Suprapubic skin (tissue), 4 donors: ENCODE results near the gene RARB. TPM values are rescaled to one million over a fixed set of nuclear protein-coding genes. Genes with fewer than 3 reads are reported as not detected.

Experiments used
- DNase-seq, 2 donors: peaks; one replicate each; pipeline ENCODE4 v3.0.0-alpha.2; 2019; ENCODE audit warnings: low spot score in 2 of 2
- H3K27ac ChIP-seq: fragments of 200-600 bp; sonication (generic); one replicate; pipeline ENCODE4 v1.5.1; 2019
- H3K27me3 ChIP-seq: fragments of 200-600 bp; sonication (generic); one replicate; pipeline ENCODE4 v1.5.1; 2019
- H3K36me3 ChIP-seq: fragments of 200-600 bp; sonication (generic); one replicate; pipeline ENCODE4 v1.5.1; 2019
- H3K4me1 ChIP-seq: fragments of 200-600 bp; sonication (generic); one replicate; pipeline ENCODE4 v1.5.1; 2019
- H3K4me3 ChIP-seq: fragments of 200-600 bp; sonication (generic); one replicate; pipeline ENCODE4 v1.5.1; 2019; ENCODE audit warnings: mild to moderate bottlenecking
- H3K9me3 ChIP-seq: fragments of 200-600 bp; sonication (generic); one replicate; pipeline ENCODE4 v1.5.1; 2019
- CTCF ChIP-seq, 2 donors: fragments of 200-600 bp in 1 of 2; fragments of 450-650 bp in 1 of 2; sonication (generic) in 1 of 2; IDR thresholded peaks; one replicate each; pipeline ENCODE4 v1.5.1; 2016 to 2019; ENCODE audit warnings: antibody characterized with exemption in 2 of 2, mild to moderate bottlenecking in 1 of 2, moderate library complexity in 1 of 2
- EP300 ChIP-seq: sonication (generic); formaldehyde crosslinking; IDR thresholded peaks from one replicate; pipeline ENCODE4 v1.6.1; 2017; ENCODE audit warnings: antibody characterized with exemption
- POLR2A ChIP-seq, 2 donors: fragments of 450-650 bp; IDR thresholded peaks; one replicate each; pipeline ENCODE4 v1.6.1; 2017; ENCODE audit warnings: antibody characterized with exemption in 2 of 2, mild to moderate bottlenecking in 2 of 2, moderate library complexity in 2 of 2
- POLR2AphosphoS5 ChIP-seq, 3 donors: sonication (generic); formaldehyde crosslinking; IDR thresholded peaks; one replicate each; pipeline ENCODE4 v1.6.1; 2017; ENCODE audit warnings: antibody characterized with exemption in 3 of 3
- WGBS: methylation state at CpG from one replicate; pipeline ENCODE4 v1.1.5; 2018; 5-methylcytosine and 5-hydroxymethylcytosine counted together
- total RNA-seq, 4 donors: library from RNA; depleted of rRNA; stranded (reverse); fragments of >200 nt; gene quantifications; one replicate each; pipeline ENCODE4 v1.1.0, GENCODE V29; 2016

RARB gene
- total RNA-seq, 4 donors from 2014 or later = 1.3 to 3.9 (median 1.5) TPM

- TF ChIP-seq CTCF (IDR thresholded peaks at IDR 0.05) = no peak
- no peak for TF ChIP-seq EP300
- TF ChIP-seq POLR2AphosphoS5 (IDR thresholded peaks at IDR 0.05) = no peak
- no peak for TF ChIP-seq POLR2A (IDR thresholded peaks at IDR 0.05)
- DNase-seq = no peak
These were observed 154.2 kb downstream of the RARB start for GRCh38 chr3:25582242-25582641.

GRCh38 chr3:25583343-25583742 lies 155.3 kb downstream of the RARB start:
- TF ChIP-seq POLR2AphosphoS5 (IDR thresholded peaks at IDR 0.05) (no peak), POLR2A (IDR thresholded peaks at IDR 0.05) (no peak), CTCF (IDR thresholded peaks at IDR 0.05) (no peak), EP300 (no peak)

More at GRCh38 chr3:25582242-25582641, 154.2 kb downstream of the RARB start:
- H3K9me3 ChIP-seq = no peaks in the 10 kb centered on the region
- no peak overlapping the region for H3K27ac ChIP-seq
- WGBS = 86% methylated on average over 2 of the region's 2 CpGs
- H3K36me3 ChIP-seq = no peaks in the 10 kb centered on the region
- H3K4me1 ChIP-seq = no peaks in the 10 kb centered on the region
- H3K4me3 ChIP-seq = no peak overlapping the region
- no peaks in the 10 kb centered on the region for H3K27me3 ChIP-seq

GRCh38 chr3:25584011-25584789 lies 156.1 kb downstream of the RARB start:
- H3K4me3 ChIP-seq = no peak overlapping the region
- no peak for DNase-seq
- no peaks in the 10 kb centered on the region for H3K27me3 ChIP-seq
- TF ChIP-seq CTCF (IDR thresholded peaks at IDR 0.05) (no peak), POLR2AphosphoS5 (IDR thresholded peaks at IDR 0.05) (no peak), POLR2A (IDR thresholded peaks at IDR 0.05) (no peak), EP300 (no peak)
- no peaks in the 10 kb centered on the region for H3K9me3 ChIP-seq
- H3K36me3 ChIP-seq = no peaks in the 10 kb centered on the region
- 86% methylated on average over 17 of the region's 17 CpGs for WGBS
- H3K4me1 ChIP-seq = no peaks in the 10 kb centered on the region
- H3K27ac ChIP-seq = no peak overlapping the region

More at GRCh38 chr3:25583343-25583742, 155.3 kb downstream of the RARB start:
- Histone ChIP-seq H3K27me3 (no peaks in the 10 kb centered on the region), H3K36me3 (no peaks in the 10 kb centered on the region), H3K4me1 (no peaks in the 10 kb centered on the region), H3K9me3 (no peaks in the 10 kb centered on the region), H3K27ac (no peak overlapping the region), H3K4me3 (no peak overlapping the region)
- WGBS = 89% methylated on average over 10 of the region's 10 CpGs
- no peak for DNase-seq

- TF ChIP-seq EP300 (no peak), CTCF (IDR thresholded peaks at IDR 0.05) (no peak), POLR2A (IDR thresholded peaks at IDR 0.05) (no peak), POLR2AphosphoS5 (IDR thresholded peaks at IDR 0.05) (no peak)
- DNase-seq = no peak
- Histone ChIP-seq H3K27ac (no peak overlapping the region), H3K27me3 (no peaks in the 10 kb centered on the region), H3K4me1 (no peaks in the 10 kb centered on the region), H3K9me3 (no peaks in the 10 kb centered on the region), H3K36me3 (no peaks in the 10 kb centered on the region), H3K4me3 (no peak overlapping the region)
- WGBS = 86% methylated on average over 14 of the region's 14 CpGs
These were observed 157.5 kb downstream of the RARB start for GRCh38 chr3:25585361-25586166.

GRCh38 chr3:25586167-25586505 lies 158.1 kb downstream of the RARB start:
- no peaks in the 10 kb centered on the region for H3K36me3 ChIP-seq
- WGBS = 93% methylated on average over 6 of the region's 6 CpGs
- H3K4me3 ChIP-seq = no peak overlapping the region
- DNase-seq = no peak
- H3K27ac ChIP-seq = no peak overlapping the region
- H3K4me1 ChIP-seq = no peaks in the 10 kb centered on the region
- no peaks in the 10 kb centered on the region for H3K9me3 ChIP-seq
- no peaks in the 10 kb centered on the region for H3K27me3 ChIP-seq
- TF ChIP-seq POLR2AphosphoS5 (IDR thresholded peaks at IDR 0.05) (no peak), CTCF (IDR thresholded peaks at IDR 0.05) (no peak), EP300 (no peak), POLR2A (IDR thresholded peaks at IDR 0.05) (no peak)
